ENCODE results near the gene AVPR1A.

- TF ChIP-seq CTCF (IDR thresholded peaks at IDR 0.05; ENCODE audit: insufficient read depth, low read length) (no peak), POLR2AphosphoS5 (IDR thresholded peaks at IDR 0.05; ENCODE audit: low read depth) (no peak), GABPA (IDR thresholded peaks at IDR 0.05; ENCODE audit: low read depth) (no peak), SPI1 (IDR thresholded peaks at IDR 0.05; ENCODE audit: borderline replicate concordance, low read depth) (no peak)
- TF ChIP-seq, protein P1, sequence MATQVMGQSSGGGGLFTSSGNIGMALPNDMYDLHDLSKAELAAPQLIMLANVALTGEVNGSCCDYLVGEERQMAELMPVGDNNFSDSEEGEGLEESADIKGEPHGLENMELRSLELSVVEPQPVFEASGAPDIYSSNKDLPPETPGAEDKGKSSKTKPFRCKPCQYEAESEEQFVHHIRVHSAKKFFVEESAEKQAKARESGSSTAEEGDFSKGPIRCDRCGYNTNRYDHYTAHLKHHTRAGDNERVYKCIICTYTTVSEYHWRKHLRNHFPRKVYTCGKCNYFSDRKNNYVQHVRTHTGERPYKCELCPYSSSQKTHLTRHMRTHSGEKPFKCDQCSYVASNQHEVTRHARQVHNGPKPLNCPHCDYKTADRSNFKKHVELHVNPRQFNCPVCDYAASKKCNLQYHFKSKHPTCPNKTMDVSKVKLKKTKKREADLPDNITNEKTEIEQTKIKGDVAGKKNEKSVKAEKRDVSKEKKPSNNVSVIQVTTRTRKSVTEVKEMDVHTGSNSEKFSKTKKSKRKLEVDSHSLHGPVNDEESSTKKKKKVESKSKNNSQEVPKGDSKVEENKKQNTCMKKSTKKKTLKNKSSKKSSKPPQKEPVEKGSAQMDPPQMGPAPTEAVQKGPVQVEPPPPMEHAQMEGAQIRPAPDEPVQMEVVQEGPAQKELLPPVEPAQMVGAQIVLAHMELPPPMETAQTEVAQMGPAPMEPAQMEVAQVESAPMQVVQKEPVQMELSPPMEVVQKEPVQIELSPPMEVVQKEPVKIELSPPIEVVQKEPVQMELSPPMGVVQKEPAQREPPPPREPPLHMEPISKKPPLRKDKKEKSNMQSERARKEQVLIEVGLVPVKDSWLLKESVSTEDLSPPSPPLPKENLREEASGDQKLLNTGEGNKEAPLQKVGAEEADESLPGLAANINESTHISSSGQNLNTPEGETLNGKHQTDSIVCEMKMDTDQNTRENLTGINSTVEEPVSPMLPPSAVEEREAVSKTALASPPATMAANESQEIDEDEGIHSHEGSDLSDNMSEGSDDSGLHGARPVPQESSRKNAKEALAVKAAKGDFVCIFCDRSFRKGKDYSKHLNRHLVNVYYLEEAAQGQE (IDR thresholded peaks at IDR 0.05; ENCODE audit: insufficient replicate concordance, low read depth), result no peak
Measured at GRCh38 chr12:63155375-63155774, 4.4 kb upstream of the AVPR1A start.
